HG02571 (cell line): ENCODE data around the gene GRIN2D.
"Not testable (repeated sequence)": the region's sequence is repeated elsewhere in the genome, so short reads cannot be mapped to it uniquely, and the experiment has no call there.

Experiments used
- ATAC-seq: cut with Tn5 transposase; IDR thresholded peaks from one replicate; pipeline ENCODE4 v1.9.1; 2021; ENCODE audit warnings: mild to moderate bottlenecking, moderate library complexity; ENCODE audit not compliant: unreplicated experiment

GRIN2D gene

GRCh38 chr19:48371367-48371766 lies 22.1 kb upstream of the GRIN2D start:
- no peak for ATAC-seq

GRCh38 chr19:48371771-48372170 lies 21.7 kb upstream of the GRIN2D start:
- not testable (repeated sequence) for ATAC-seq

DNA sequence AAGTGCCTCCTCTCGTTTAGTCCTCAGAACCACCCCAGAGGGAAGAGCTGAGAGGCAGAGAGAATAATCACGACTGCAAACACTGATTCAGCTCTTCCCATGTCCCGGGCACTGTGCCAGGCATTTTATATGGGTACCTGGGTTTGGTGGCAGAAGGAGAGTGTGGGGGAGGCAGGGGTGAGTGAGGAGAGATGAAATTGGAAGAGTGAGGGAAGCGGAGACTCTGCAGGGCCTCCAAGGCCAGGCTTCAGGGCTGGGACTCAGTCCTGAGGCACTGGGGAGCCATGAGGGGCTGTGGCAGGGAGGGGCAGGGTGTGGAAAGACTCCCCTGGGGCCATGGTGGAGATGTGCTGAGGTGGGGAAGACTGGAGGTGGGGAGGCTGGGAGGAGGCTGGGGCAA lies 20.6 kb upstream of the GRIN2D start:
- ATAC-seq = no peak

- ATAC-seq = no peak
Observed at GRCh38 chr19:48373567-48373966, 19.9 kb upstream of the GRIN2D start.

DNA sequence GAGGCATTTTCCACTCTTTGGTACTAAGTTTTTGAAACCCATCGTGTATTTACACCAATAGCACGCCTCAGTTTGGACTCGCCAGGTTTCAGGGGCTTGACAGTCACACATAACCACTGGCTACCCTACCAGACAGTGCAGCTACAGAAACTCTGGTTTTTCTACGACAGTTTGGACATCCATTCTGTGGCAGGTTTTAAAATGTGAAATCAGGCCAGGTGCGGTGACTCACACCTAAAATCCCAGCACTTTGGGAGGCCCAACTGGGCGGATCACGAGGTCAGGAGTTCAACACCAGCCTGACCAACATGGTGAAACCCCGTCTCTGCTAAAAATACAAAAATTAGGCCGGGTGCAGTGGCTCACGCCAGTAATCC lies 15.3 kb upstream of the GRIN2D start:
- ATAC-seq = no peak

GRCh38 chr19:48379058-48379457 lies 14.4 kb upstream of the GRIN2D start:
- no peak for ATAC-seq

DNA sequence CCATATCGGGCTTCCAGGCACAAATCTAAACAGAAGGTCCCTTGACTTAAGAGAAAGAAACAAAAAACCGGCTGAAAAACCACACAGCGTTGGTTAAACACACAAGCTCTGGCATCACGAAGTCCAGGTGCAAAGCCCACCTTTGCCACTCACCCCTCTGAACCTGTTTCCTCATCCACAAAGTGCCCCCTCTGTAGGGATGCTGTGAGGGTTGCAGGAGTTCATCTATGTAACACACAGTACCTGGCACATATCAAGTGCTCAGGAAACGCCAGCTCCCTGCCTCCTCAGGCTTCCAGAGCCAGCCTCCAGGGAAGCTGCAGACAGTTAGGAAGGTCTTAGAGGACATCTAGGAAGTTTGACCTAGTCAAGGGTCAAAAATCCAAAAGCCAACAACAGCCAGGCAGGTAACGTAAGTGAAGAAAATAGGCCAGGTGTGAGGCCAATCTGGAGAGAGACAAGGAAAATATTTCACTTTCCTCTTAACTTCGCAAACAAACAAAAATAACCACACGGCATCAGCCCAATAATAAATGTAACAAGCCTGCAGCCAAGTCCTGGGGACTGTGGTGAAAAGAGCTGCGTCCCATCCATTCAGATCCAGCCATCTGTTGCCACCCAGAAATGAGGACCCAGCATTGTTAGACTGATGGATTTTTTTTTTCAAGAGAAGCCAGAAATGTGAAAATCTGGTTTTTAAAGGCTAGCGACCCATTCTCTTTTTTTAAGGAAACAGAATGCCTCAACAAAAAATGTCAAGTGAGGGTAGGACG lies 12.1 kb upstream of the GRIN2D start:
- no peak for ATAC-seq

DNA sequence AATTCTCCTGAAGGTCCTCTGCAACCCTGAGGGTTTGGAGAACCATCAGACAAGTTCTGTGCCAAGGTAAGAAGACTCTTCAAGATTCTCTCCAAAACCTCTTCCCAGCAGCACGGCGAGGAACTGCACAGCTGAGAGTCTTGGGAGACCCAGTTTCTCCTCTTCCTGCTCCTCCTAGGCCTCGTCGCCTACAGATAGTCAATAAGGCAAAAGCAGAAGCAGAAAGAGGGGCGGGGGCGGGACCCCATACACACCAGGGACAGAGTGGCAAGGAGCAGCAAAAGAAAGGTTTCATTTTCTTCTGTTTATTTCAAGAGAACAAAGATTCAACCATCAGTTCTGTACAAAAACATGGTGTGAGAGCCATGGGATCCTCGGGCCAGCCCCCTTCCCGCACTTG lies 11.2 kb upstream of the GRIN2D start:
- no peak for ATAC-seq

- ATAC-seq = no peak
Observed at GRCh38 chr19:48385461-48386087, 7.9 kb upstream of the GRIN2D start.

DNA sequence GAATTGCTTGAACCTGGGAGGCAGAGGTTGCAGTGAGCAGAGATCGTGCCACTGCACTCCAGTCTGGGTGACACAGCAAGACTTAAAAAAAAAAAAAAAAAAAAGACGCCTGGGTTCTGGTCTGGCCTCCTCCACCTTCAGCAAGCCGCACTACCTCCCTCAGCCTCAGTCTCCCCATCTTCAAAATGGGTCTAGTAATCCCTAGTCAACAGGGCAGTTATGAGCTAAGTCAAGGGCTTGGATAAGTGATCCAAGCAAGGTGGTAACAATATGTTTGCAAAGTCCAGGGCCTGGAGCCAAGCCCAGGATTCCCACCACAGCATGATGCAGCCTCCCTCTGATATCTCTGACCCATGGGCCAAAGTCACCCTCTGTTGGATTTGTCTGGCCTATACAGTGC lies 6.5 kb upstream of the GRIN2D start:
- ATAC-seq = no peak

DNA sequence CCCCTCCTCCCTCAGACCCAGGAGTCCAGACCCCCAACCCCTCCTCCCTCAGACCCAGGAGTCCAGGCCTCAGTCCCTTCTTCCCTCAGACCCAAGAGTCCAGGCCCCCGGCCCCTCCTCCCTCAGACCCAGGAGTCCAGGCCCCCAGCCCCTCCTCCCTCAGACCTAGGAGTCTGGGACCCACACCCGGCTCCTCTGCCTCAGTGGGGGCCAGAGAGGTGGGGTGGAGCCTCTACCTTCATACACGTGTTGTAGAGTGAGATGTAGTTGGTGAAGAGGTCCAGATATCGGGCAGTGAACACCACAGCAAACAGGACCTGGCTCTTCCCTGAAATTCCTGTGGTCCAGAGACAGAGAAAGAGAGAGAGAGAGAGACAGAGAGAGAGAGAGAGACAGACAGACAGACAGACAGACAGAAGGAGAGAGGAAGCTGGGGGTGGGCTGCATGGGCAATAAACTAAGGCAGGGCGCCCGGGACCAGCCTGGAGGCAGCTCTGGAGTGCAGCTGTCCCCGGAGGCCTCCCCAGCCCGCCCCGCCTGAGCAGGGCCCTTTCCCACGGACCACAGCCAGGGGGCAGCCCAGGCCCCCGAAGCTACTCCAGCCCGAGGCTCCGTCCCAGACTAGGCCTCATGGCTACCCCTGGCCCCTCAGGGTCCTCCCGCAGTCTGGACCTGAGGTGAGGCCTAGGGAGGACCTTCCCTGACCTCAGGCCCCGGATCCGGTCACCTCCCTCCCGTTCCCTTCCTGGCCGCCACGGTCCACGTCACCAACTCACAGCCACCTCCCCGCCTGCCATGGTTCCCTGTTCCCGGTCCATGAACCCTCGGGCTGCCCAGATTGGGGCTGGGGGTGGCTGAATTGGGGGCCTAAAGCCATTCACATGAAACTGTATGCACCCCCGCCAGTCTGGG lies 3.0 kb upstream of the GRIN2D start:
- ATAC-seq = no peak

- ATAC-seq = peak; percentile 58
Observed at GRCh38 chr19:48391100-48392005, 2.1 kb upstream of the GRIN2D start, which contains the start of gene KDELR1. Gene KDELR1, minus strand, starts transcription at chr19:48391551. Its CDS starts 193 bp downstream, at chr19:48391358.

DNA sequence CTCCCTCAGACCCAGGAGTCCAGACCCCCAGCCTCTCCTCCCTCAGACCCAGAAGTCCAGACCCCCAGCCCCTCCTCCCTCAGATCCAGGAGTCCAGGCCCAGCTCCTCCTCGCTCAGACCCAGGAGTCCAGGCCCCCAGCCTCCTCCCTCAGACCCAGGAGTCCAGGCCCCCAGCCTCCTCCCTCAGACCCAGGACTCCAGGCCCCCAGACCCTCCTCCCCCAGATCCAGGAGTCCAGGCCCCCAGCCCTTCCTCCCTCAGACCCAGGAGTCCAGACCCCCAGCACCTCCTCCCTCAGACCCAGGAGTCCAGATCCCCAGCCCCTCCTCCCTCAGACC lies 1.5 kb upstream of the GRIN2D start:
- ATAC-seq = not testable (repeated sequence)

- no peak for ATAC-seq
Observed at GRCh38 chr19:48392860-48393558, 459 bp upstream of the GRIN2D start.

DNA sequence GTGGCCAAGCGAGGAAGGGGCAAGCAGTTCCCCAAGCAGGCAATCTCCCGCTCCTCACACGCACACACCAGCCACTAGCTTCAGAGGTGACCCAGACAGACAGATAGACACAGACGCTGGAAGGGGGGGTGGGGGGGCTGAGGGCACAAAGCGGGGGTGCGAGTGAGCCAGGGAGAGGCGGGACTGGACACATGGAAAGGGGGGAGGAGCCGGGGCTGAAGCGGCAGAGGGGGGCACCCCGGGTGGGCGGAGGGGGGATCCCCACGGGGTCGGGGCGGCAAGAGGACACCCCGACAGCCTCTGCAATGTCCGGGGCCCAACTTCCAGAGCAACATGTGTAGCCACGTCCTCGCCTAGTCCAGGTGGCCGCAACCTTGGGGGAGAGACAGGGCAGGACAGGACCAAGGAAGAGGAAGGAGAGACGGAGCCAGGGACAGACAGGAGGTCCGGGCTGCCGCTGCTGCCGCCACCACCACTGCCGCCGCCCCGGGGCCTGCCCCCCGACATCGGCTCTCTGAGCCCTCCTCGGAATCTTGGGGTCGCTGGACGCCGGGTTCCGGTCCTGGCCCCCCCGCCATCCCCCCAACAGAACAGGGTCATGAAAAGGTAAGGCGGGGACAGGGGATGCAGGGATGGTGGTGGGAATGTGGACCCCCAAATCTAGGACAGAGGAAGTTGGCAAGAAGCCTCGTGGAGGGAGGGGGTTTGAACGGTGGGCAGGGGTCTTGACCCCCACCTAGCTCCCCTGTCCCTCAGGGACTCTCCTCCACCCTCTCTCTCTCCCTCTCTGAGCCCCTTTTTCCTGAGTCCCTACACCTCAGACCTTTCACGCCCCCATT lies 1.1 kb downstream of the GRIN2D start:
- no peak for ATAC-seq

DNA sequence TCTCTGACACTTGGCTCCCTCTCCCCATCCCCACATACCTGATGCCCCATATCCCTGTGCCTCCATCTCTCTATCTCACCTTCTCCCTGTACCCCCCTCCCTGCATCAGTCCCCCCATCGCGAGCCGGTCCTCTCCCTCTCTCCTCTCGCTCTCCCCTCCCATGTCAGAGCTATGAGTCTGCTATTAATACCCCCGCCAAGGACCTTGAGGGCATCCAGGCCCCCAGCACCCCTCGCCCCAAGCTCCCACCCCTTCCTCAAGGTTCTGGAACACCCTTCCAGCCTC lies 1.6 kb downstream of the GRIN2D start:
- no peak for ATAC-seq

- ATAC-seq = no peak
Observed at GRCh38 chr19:48395499-48395898, 2.0 kb downstream of the GRIN2D start.

DNA sequence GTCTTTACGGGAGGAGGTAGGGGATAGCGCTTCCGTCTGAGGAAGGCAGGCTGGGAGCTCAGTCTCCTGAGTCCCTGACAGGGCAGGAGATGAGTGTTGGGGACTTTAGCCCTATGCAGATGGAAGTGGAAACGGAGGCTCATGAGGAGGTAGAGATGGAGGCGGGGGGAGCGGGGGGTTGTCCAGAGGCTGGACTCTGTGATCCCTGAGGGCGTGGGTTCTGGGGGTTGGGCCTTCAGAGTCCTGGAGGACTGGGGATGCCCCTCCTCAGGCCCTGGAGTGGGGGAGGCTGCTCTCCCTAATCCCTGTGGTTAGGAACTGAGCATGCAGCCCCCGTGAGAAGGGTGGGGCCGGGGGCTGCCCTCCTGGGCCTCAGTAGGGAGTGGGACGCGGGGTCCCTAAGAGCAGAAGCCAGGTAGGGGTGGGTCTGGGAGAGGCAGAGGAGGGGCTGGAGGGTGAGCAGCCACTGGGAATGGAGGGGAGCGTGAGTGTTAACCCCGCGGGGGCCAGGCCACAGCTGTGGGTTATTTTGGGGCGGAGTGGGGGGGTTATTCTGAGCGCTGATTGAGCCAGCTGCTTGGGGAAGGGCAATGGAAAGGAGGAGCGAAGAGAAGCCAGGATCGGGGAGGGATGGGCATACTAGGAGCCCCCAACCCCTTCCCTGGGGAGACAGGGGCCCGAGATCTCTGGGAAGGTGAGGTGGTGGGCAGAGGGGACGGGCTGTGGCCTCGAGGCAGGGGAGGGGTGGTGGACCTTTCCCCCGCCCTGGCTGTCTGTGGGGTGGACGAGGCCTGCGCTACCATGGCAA lies 2.8 kb downstream of the GRIN2D start:
- ATAC-seq = no peak

DNA sequence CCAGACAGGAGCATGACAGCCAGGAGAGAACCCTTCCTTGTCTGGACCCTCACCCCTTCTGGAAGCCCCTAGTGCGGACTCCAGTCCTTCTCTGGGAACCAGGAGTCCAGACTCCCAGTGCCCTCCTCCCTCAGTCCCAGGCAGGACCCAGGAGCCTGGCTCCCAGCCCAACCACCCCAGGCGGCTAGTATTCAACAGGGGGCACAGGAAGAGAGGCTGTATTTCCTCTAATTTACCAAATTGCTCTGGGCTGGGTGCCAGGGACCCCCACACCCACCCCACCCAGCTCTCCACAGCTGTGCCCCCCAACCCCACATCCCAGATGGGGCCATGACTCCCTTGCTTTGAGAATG lies 3.3 kb downstream of the GRIN2D start:
- no peak for ATAC-seq
